Measurements from ENCODE around the gene PTBP2. TPM values are rescaled to one million over a fixed set of nuclear protein-coding genes. Genes with fewer than 3 reads are reported as not detected.

The PTBP2 gene
- total and polyA plus RNA-seq, 2 experiments from 2014 or later = 6.7 to 60.7 TPM

- Histone ChIP-seq H2AFZ (no peak overlapping the region), H3K9me3 (ENCODE audit: low read depth) (no peaks in the 10 kb centered on the region), H3K4me2 (no peak overlapping the region), H4K20me1 (ENCODE audit: insufficient read depth, poor library complexity, severe bottlenecking) (no peaks in the 10 kb centered on the region), H3K79me2 (no peaks in the 10 kb centered on the region), H3K27me3 (no peaks in the 10 kb centered on the region), H3K4me3 (no peak overlapping the region), H3K4me1 (ENCODE audit: insufficient read depth) (no peaks in the 10 kb centered on the region), H3K36me3 (replicated peaks; ENCODE audit: insufficient read depth, low read depth) (no peaks in the 10 kb centered on the region), H3K27ac (no peak overlapping the region), H3K9me2 (replicated peaks; ENCODE audit: insufficient read depth) (no peaks in the 10 kb centered on the region)
- no peak for TF ChIP-seq EZH2 (IDR thresholded peaks at IDR 0.05; ENCODE audit: borderline replicate concordance)
- TF ChIP-seq EZH2phosphoT487 (IDR thresholded peaks at IDR 0.05; ENCODE audit: low read depth, severe bottlenecking, unreplicated experiment) = no peak
- TF ChIP-seq CTCF (IDR thresholded peaks at IDR 0.05; ENCODE audit: poor library complexity) = no peak
- no peak for DNase-seq (ENCODE audit: low spot score)
- 97% methylated on average over 3 of the region's 3 CpGs for WGBS (ENCODE audit: low lambda C conversion rate, missing lambda C conversion rate)
Observed at GRCh38 chr1:96695954-96696353, 25.6 kb upstream of the PTBP2 start.

- 44% methylated on average over 5 of the region's 5 CpGs for WGBS (ENCODE audit: low lambda C conversion rate, missing lambda C conversion rate)
- Histone ChIP-seq H4K20me1 (ENCODE audit: insufficient read depth, poor library complexity, severe bottlenecking) (no peaks in the 10 kb centered on the region), H2AFZ (no peak overlapping the region), H3K36me3 (replicated peaks; ENCODE audit: insufficient read depth, low read depth) (no peaks in the 10 kb centered on the region), H3K9me2 (replicated peaks; ENCODE audit: insufficient read depth) (no peaks in the 10 kb centered on the region), H3K27me3 (no peaks in the 10 kb centered on the region), H3K4me2 (no peak overlapping the region), H3K79me2 (no peaks in the 10 kb centered on the region), H3K4me3 (no peak overlapping the region), H3K9me3 (ENCODE audit: low read depth) (no peaks in the 10 kb centered on the region), H3K4me1 (ENCODE audit: insufficient read depth) (no peaks in the 10 kb centered on the region), H3K27ac (no peak overlapping the region)
- TF ChIP-seq CTCF (IDR thresholded peaks at IDR 0.05; ENCODE audit: poor library complexity) = no peak
- TF ChIP-seq EZH2 (IDR thresholded peaks at IDR 0.05; ENCODE audit: borderline replicate concordance) = no peak
- TF ChIP-seq EZH2phosphoT487 (IDR thresholded peaks at IDR 0.05; ENCODE audit: low read depth, severe bottlenecking, unreplicated experiment) = no peak
- DNase-seq (ENCODE audit: low spot score) = no peak
Observed at GRCh38 chr1:96698342-96698983, 23.1 kb upstream of the PTBP2 start.

GRCh38 chr1:96703186-96703585 is 18.4 kb upstream of the PTBP2 start:
- no peaks in the 10 kb centered on the region for H3K79me2 ChIP-seq
- H3K4me2 ChIP-seq = no peak overlapping the region
- no peak overlapping the region for H3K27ac ChIP-seq
- WGBS (ENCODE audit: low lambda C conversion rate, missing lambda C conversion rate) = 47% methylated on average over 1 of the region's 1 CpG
- H3K36me3 ChIP-seq (replicated peaks; ENCODE audit: insufficient read depth, low read depth) = no peaks in the 10 kb centered on the region
- DNase-seq (ENCODE audit: low spot score) = no peak
- H3K27me3 ChIP-seq = no peaks in the 10 kb centered on the region
- H3K9me3 ChIP-seq (ENCODE audit: low read depth) = no peaks in the 10 kb centered on the region
- no peaks in the 10 kb centered on the region for H3K9me2 ChIP-seq (replicated peaks; ENCODE audit: insufficient read depth)
- H2AFZ ChIP-seq = no peak overlapping the region
- H3K4me3 ChIP-seq = no peak overlapping the region
- H4K20me1 ChIP-seq (ENCODE audit: insufficient read depth, poor library complexity, severe bottlenecking) = no peaks in the 10 kb centered on the region
- no peaks in the 10 kb centered on the region for H3K4me1 ChIP-seq (ENCODE audit: insufficient read depth)
- TF ChIP-seq EZH2 (IDR thresholded peaks at IDR 0.05; ENCODE audit: borderline replicate concordance) (no peak), EZH2phosphoT487 (IDR thresholded peaks at IDR 0.05; ENCODE audit: low read depth, severe bottlenecking, unreplicated experiment) (no peak), CTCF (IDR thresholded peaks at IDR 0.05; ENCODE audit: poor library complexity) (no peak)
